Choroid plexus epithelial cell (primary cell): ENCODE data around the gene ARHGAP4.

Experiments used
- DNase-seq: peaks from one replicate; pipeline ENCODE4 v3.0.0-alpha.2; 2010; ENCODE audit warnings: low read depth
- H3K4me3 ChIP-seq: 2 replicates; pipeline ENCODE4 v1.5.1; 2011; ENCODE audit warnings: low read depth, mild to moderate bottlenecking, control low read depth, low read length, moderate library complexity
- TF ChIP-seq, protein P1 (sequence below): conservative IDR thresholded peaks from 2 replicates; pipeline ENCODE4 v1.5.1; 2011; ENCODE audit warnings: low read depth, mild to moderate bottlenecking, control low read depth, inconsistent platforms, low read length, moderate library complexity

ARHGAP4 gene

DNA sequence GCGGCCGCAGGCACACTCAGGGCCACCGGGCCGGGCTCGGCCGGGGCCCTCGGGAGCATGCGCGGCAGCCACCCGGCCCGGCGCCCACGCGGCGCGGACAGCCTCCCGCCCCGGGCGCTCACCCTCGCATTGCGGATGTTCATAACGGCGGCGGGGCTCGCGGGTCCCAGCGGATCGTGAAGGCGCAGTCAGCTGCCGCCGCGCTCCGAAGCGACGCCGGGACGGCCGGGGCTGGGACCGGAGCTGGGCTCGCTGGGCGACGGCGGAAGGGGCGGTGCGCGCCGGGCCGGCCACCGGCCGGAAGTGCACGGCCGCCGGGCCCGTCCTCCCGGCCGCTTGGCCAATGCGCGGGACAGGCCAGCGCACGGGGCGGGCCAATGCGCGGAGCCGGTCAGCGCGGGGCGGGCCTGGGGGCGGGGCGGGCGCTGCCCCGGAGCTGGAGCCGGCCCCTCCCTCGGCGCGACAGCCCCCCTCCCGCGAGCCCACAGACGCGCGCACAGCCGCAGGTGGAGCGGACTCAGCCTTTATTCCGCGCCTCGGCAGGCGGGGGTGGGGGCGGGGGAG lies 8.8 kb upstream of the ARHGAP4 start, which contains the start of gene NAA10:
Gene NAA10 (minus strand): TSS at position 276 of the 564 bp plus-strand sequence. CDS start 133 bp downstream, at position 143.
- peak within 1 kb of the TSS; percentile 70 for H3K4me3 ChIP-seq
- TF ChIP-seq, protein P1, sequence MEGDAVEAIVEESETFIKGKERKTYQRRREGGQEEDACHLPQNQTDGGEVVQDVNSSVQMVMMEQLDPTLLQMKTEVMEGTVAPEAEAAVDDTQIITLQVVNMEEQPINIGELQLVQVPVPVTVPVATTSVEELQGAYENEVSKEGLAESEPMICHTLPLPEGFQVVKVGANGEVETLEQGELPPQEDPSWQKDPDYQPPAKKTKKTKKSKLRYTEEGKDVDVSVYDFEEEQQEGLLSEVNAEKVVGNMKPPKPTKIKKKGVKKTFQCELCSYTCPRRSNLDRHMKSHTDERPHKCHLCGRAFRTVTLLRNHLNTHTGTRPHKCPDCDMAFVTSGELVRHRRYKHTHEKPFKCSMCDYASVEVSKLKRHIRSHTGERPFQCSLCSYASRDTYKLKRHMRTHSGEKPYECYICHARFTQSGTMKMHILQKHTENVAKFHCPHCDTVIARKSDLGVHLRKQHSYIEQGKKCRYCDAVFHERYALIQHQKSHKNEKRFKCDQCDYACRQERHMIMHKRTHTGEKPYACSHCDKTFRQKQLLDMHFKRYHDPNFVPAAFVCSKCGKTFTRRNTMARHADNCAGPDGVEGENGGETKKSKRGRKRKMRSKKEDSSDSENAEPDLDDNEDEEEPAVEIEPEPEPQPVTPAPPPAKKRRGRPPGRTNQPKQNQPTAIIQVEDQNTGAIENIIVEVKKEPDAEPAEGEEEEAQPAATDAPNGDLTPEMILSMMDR: no peak
- DNase-seq: peak; percentile 69

GRCh38 chrX:153934148-153934761 lies 8.2 kb upstream of the ARHGAP4 start:
- peak overlapping the region; percentile 70 for H3K4me3 ChIP-seq
- DNase-seq: no peak
- TF ChIP-seq, protein P1: no peak

GRCh38 chrX:153933748-153934147 lies 7.7 kb upstream of the ARHGAP4 start:
- TF ChIP-seq, protein P1: no peak
- peak; percentile 44 for DNase-seq
- peak overlapping the region; percentile 70 for H3K4me3 ChIP-seq

GRCh38 chrX:153932220-153932915 lies 6.3 kb upstream of the ARHGAP4 start:
- TF ChIP-seq, protein P1: no peak
- no peak overlapping the region for H3K4me3 ChIP-seq
- no peak for DNase-seq

DNA sequence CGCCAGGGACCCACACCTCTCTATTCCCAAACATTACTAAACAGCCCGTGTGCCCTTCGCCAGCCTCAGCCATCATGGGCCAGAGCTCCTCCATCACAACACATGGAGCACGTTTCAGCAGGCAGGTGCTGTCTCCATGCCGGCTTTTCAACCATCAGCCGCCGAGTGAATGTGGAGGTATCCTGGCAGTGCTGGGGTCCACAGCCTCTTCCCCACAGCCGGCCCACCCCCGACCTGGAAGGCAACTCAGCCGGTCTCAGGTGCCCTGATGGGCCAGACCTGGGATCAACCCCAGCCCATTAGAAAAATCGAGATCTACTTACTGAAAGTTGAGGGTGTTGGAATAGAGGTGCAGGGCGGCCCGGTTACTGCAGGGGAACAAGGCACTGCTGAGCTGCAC lies 5.7 kb upstream of the ARHGAP4 start:
- TF ChIP-seq, protein P1: no peak
- no peak overlapping the region for H3K4me3 ChIP-seq
- no peak for DNase-seq

GRCh38 chrX:153931151-153931550 lies 5.1 kb upstream of the ARHGAP4 start:
- no peak for DNase-seq
- TF ChIP-seq, protein P1: no peak
- no peak overlapping the region for H3K4me3 ChIP-seq
